ENCODE measurements around the gene SYNDIG1.

Gene SYNDIG1

DNA sequence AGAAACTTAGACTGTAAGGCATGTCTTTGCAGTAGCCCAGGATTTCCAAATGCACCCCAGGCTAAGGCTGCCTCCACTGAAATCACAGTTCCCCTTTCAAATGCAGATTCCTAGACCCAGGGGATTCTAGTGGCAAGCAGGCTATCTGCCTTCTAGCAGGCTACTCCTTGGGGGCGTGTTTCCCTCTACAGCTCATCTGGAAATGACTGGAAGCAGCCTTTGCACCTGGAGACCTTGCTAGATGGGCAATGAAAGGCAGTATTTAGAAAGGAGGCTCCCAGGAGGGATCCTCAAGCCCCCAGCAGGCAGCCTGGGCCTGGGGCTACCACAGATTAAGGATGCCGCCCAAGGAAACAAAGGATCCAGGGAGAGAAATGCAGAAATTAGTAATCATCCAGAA lies 26.0 kb upstream of the SYNDIG1 start:
- TF ChIP-seq, protein P1, sequence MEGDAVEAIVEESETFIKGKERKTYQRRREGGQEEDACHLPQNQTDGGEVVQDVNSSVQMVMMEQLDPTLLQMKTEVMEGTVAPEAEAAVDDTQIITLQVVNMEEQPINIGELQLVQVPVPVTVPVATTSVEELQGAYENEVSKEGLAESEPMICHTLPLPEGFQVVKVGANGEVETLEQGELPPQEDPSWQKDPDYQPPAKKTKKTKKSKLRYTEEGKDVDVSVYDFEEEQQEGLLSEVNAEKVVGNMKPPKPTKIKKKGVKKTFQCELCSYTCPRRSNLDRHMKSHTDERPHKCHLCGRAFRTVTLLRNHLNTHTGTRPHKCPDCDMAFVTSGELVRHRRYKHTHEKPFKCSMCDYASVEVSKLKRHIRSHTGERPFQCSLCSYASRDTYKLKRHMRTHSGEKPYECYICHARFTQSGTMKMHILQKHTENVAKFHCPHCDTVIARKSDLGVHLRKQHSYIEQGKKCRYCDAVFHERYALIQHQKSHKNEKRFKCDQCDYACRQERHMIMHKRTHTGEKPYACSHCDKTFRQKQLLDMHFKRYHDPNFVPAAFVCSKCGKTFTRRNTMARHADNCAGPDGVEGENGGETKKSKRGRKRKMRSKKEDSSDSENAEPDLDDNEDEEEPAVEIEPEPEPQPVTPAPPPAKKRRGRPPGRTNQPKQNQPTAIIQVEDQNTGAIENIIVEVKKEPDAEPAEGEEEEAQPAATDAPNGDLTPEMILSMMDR (IDR thresholded peaks at IDR 0.05; ENCODE audit: low read depth, low read length, missing control alignments): no peak
- no peak overlapping the region for H3K4me3 ChIP-seq (ENCODE audit: low read depth, low read length)
- no peak overlapping the region for H3K27ac ChIP-seq
- no peaks in the 10 kb centered on the region for H3K27me3 ChIP-seq (replicated peaks)
- in situ Hi-C loops (cut with HindIII; ENCODE audit: low pct_ligation_motif_present, low sequenced_read_pairs): no loop called here
- H3K36me3 ChIP-seq (replicated peaks): no peaks in the 10 kb centered on the region
- DNase-seq: no peak

DNA sequence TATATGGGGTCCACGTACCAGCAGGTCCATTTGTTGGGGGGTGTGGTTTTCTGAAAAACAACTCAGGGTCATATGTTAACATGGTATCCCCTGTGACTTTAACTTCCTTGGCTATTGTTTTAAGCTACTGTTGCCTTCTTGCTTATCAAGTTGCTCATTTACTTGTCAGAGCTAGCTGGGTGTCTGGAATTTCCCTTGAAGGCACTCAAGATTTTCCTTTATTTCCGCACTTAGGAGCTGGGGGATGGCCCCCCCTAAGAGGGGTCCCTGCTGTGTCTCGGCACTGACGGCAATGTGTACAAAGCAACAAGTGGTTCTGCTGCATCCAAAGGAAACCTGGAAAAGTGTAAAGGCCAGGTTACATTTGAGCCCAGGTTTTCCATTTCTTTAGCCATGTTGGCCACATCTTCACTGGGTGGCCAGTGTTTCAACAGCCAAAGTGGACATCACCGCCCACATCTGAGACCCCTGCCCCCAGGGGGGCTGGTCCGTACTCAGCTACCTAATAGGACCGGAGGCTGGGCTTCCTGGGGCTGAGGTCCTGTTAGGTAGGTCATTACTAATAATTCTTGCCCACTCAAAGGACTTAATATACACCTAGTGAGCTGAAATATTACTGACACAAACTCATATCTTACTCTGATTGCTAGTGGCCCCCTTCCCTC lies 24.8 kb upstream of the SYNDIG1 start:
- H3K27ac ChIP-seq: no peak overlapping the region
- DNase-seq: no peak
- TF ChIP-seq, protein P1 (IDR thresholded peaks at IDR 0.05; ENCODE audit: low read depth, low read length, missing control alignments): no peak
- no peaks in the 10 kb centered on the region for H3K36me3 ChIP-seq (replicated peaks)
- in situ Hi-C loops (cut with HindIII; ENCODE audit: low pct_ligation_motif_present, low sequenced_read_pairs): no loop called here
- H3K27me3 ChIP-seq (replicated peaks): no peaks in the 10 kb centered on the region
- no peak overlapping the region for H3K4me3 ChIP-seq (ENCODE audit: low read depth, low read length)

DNA sequence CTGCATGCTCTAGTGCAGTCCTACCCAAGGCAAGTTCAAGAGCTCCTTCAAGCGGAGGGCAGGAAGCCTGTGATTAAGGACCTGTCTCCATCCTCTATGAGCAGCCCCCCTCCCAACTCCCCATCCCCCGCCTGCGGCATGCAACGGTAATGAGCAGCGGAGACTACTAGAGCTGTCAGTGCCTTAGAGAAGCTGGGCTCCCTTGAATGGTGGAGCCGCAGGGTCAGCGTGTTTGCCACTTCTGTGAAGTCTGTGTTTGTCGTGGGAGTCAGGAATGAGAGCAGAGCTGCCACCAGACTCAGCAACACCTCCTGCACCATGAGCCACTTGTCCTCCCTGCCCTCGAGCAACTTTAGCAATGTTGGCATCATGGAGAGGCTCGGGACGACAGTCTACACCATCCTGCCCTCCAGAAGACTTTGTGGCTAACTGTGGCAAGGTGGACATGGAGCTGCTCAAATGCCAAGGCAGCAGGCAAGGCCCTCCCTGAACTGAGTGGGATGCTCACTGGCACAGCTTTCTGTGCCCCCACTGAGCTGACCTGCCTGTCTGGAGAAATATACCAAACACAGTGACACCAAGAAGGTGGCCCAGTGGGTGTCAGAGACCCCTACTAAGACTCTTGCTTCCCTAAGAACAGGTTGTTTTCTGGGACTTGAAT lies 23.8 kb upstream of the SYNDIG1 start:
- H3K36me3 ChIP-seq (replicated peaks): no peaks in the 10 kb centered on the region
- no peak for DNase-seq
- H3K4me3 ChIP-seq (ENCODE audit: low read depth, low read length): no peak overlapping the region
- no peak overlapping the region for H3K27ac ChIP-seq
- in situ Hi-C loops (cut with HindIII; ENCODE audit: low pct_ligation_motif_present, low sequenced_read_pairs): no loop called here
- no peaks in the 10 kb centered on the region for H3K27me3 ChIP-seq (replicated peaks)
- TF ChIP-seq, protein P1 (IDR thresholded peaks at IDR 0.05; ENCODE audit: low read depth, low read length, missing control alignments): no peak

DNA sequence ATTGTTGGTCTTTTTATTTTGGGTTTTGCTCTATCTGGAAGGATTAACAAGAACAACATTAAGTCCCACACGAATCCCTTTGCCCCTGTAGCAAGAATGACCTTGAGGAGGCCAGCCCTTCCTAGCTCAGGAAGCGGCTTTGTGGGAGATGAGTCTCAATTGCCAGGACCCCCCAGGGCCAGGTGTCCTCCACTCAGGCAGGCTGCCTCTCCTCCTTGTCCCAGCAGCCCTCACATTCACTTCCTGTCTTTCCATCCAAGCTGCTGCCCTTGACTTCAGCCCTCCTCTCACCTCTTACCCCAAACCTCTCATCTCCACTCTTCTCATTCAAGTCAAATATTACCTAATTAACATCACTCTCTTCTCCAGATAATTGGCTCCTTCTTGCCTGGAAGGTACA lies 22.6 kb upstream of the SYNDIG1 start:
- no peaks in the 10 kb centered on the region for H3K36me3 ChIP-seq (replicated peaks)
- TF ChIP-seq, protein P1 (IDR thresholded peaks at IDR 0.05; ENCODE audit: low read depth, low read length, missing control alignments): no peak
- H3K4me3 ChIP-seq (ENCODE audit: low read depth, low read length): no peak overlapping the region
- H3K27ac ChIP-seq: no peak overlapping the region
- DNase-seq: no peak
- in situ Hi-C loops (cut with HindIII; ENCODE audit: low pct_ligation_motif_present, low sequenced_read_pairs): no loop called here
- H3K27me3 ChIP-seq (replicated peaks): no peaks in the 10 kb centered on the region

DNA sequence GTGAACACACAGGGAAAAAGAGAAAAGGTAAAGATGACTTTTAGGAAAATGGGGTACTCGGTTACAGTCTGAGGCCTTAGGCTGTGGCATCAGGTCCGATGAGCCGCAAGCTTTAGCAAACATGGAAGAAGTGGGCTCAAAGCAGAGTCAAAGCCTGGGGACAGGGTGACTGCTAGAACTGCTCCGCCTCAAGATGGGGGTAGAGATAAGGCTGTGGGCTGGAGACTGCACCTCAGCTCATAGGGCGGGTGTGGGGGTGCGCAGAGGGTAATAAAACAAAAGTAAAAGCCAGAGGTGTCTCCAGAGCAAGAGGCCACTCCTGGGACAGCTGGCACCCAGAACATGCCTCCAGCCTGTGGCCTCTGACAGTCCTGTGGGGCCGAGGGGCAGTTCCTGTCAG lies 21.3 kb upstream of the SYNDIG1 start:
- no peak overlapping the region for H3K4me3 ChIP-seq (ENCODE audit: low read depth, low read length)
- no peaks in the 10 kb centered on the region for H3K27me3 ChIP-seq (replicated peaks)
- TF ChIP-seq, protein P1 (IDR thresholded peaks at IDR 0.05; ENCODE audit: low read depth, low read length, missing control alignments): no peak
- DNase-seq: no peak
- H3K36me3 ChIP-seq (replicated peaks): no peaks in the 10 kb centered on the region
- in situ Hi-C loops (cut with HindIII; ENCODE audit: low pct_ligation_motif_present, low sequenced_read_pairs): no loop called here
- no peak overlapping the region for H3K27ac ChIP-seq

Measured in brain microvascular endothelial cell (primary cell).